ENCODE results near the gene PLCB1. TPM values are rescaled to one million over a fixed set of nuclear protein-coding genes. Genes with fewer than 3 reads are reported as not detected.

Gene PLCB1
- total RNA-seq, 1 donor from 2014 or later, result 10.7 TPM

GRCh38 chr20:8578161-8578865, 446.2 kb downstream of the PLCB1 start:
- FAIRE-seq (no peak), DNase-seq (ENCODE audit: low read depth) (no peak)
- H3K9me3 ChIP-seq (ENCODE audit: insufficient read depth, low read depth, low read length), result no peaks in the 10 kb centered on the region
- H3K4me1 ChIP-seq (ENCODE audit: insufficient read depth, low read length), result no peaks in the 10 kb centered on the region
- Mint-ChIP-seq H3K27me3 (ENCODE audit: low read depth, unreplicated experiment) (no peaks in the 10 kb centered on the region), H3K9me3 (ENCODE audit: unreplicated experiment) (no peaks in the 10 kb centered on the region), H3K27ac (ENCODE audit: unreplicated experiment) (no peak overlapping the region), H3K4me3 (ENCODE audit: unreplicated experiment) (no peak overlapping the region), H3K4me1 (ENCODE audit: low read depth, unreplicated experiment) (peaks cover 3% of the 10 kb centered on the region), H3K36me3 (ENCODE audit: low read depth, unreplicated experiment) (no peaks in the 10 kb centered on the region)
- H2AFZ ChIP-seq (ENCODE audit: low read depth, low read length), result no peak overlapping the region
- no peaks in the 10 kb centered on the region for H4K20me1 ChIP-seq (ENCODE audit: insufficient read depth, low read length)
- H3K4me3 ChIP-seq (ENCODE audit: insufficient read depth, low read depth, low read length), result no peak overlapping the region
- no peak overlapping the region for H3K4me2 ChIP-seq (ENCODE audit: low read length)
- no peaks in the 10 kb centered on the region for H3K36me3 ChIP-seq (ENCODE audit: insufficient read depth, low read length)
- H3K79me2 ChIP-seq (ENCODE audit: insufficient read depth, low read length), result no peaks in the 10 kb centered on the region
- H3K9ac ChIP-seq (ENCODE audit: low read length), result no peak overlapping the region
- TF ChIP-seq EZH2 (IDR thresholded peaks at IDR 0.05; ENCODE audit: insufficient read depth, low read length) (no peak), CTCF (IDR thresholded peaks at IDR 0.05; ENCODE audit: insufficient read depth, low read depth, low read length) (no peak)
- no peak overlapping the region for H3K27ac ChIP-seq (ENCODE audit: low read depth, low read length)
- no peaks in the 10 kb centered on the region for H3K27me3 ChIP-seq (ENCODE audit: insufficient read depth, low read length)

GRCh38 chr20:8579035-8579434, 447.0 kb downstream of the PLCB1 start:
- H3K4me1 ChIP-seq (ENCODE audit: insufficient read depth, low read length), result no peaks in the 10 kb centered on the region
- no peak overlapping the region for H3K4me3 ChIP-seq (ENCODE audit: insufficient read depth, low read depth, low read length)
- DNase-seq (ENCODE audit: low read depth) (no peak), FAIRE-seq (no peak)
- TF ChIP-seq EZH2 (IDR thresholded peaks at IDR 0.05; ENCODE audit: insufficient read depth, low read length) (no peak), CTCF (IDR thresholded peaks at IDR 0.05; ENCODE audit: insufficient read depth, low read depth, low read length) (no peak)
- H3K79me2 ChIP-seq (ENCODE audit: insufficient read depth, low read length), result no peaks in the 10 kb centered on the region
- no peak overlapping the region for H2AFZ ChIP-seq (ENCODE audit: low read depth, low read length)
- no peak overlapping the region for H3K4me3 Mint-ChIP-seq (ENCODE audit: unreplicated experiment)
- no peak overlapping the region for H3K27ac Mint-ChIP-seq (ENCODE audit: unreplicated experiment)
- H3K36me3 Mint-ChIP-seq (ENCODE audit: low read depth, unreplicated experiment), result no peaks in the 10 kb centered on the region
- peaks cover 9% of the 10 kb centered on the region for H3K4me1 Mint-ChIP-seq (ENCODE audit: low read depth, unreplicated experiment)
- no peaks in the 10 kb centered on the region for H3K27me3 Mint-ChIP-seq (ENCODE audit: low read depth, unreplicated experiment)
- no peak overlapping the region for H3K27ac ChIP-seq (ENCODE audit: low read depth, low read length)
- H3K9me3 Mint-ChIP-seq (ENCODE audit: unreplicated experiment), result no peaks in the 10 kb centered on the region
- no peak overlapping the region for H3K4me2 ChIP-seq (ENCODE audit: low read length)
- no peak overlapping the region for H3K9ac ChIP-seq (ENCODE audit: low read length)
- H3K9me3 ChIP-seq (ENCODE audit: insufficient read depth, low read depth, low read length), result no peaks in the 10 kb centered on the region
- H4K20me1 ChIP-seq (ENCODE audit: insufficient read depth, low read length), result no peaks in the 10 kb centered on the region
- no peaks in the 10 kb centered on the region for H3K27me3 ChIP-seq (ENCODE audit: insufficient read depth, low read length)
- H3K36me3 ChIP-seq (ENCODE audit: insufficient read depth, low read length), result no peaks in the 10 kb centered on the region

- Histone ChIP-seq H4K20me1 (ENCODE audit: insufficient read depth, low read length) (no peaks in the 10 kb centered on the region), H3K27ac (ENCODE audit: low read depth, low read length) (no peak overlapping the region)
- no peaks in the 10 kb centered on the region for H3K36me3 Mint-ChIP-seq (ENCODE audit: low read depth, unreplicated experiment)
These were observed 449.5 kb downstream of the PLCB1 start for GRCh38 chr20:8581446-8582183.

More at GRCh38 chr20:8581446-8582183, 449.5 kb downstream of the PLCB1 start:
- Mint-ChIP-seq H3K27ac (ENCODE audit: unreplicated experiment) (no peak overlapping the region), H3K9me3 (ENCODE audit: unreplicated experiment) (no peaks in the 10 kb centered on the region), H3K27me3 (ENCODE audit: low read depth, unreplicated experiment) (no peaks in the 10 kb centered on the region), H3K4me3 (ENCODE audit: unreplicated experiment) (no peak overlapping the region), H3K4me1 (ENCODE audit: low read depth, unreplicated experiment) (peaks cover 9% of the 10 kb centered on the region)
- Histone ChIP-seq H3K27me3 (ENCODE audit: insufficient read depth, low read length) (no peaks in the 10 kb centered on the region), H3K36me3 (ENCODE audit: insufficient read depth, low read length) (no peaks in the 10 kb centered on the region), H3K9me3 (ENCODE audit: insufficient read depth, low read depth, low read length) (no peaks in the 10 kb centered on the region), H3K9ac (ENCODE audit: low read length) (no peak overlapping the region), H3K4me3 (ENCODE audit: insufficient read depth, low read depth, low read length) (no peak overlapping the region), H3K4me2 (ENCODE audit: low read length) (no peak overlapping the region), H3K4me1 (ENCODE audit: insufficient read depth, low read length) (no peaks in the 10 kb centered on the region), H2AFZ (ENCODE audit: low read depth, low read length) (no peak overlapping the region), H3K79me2 (ENCODE audit: insufficient read depth, low read length) (no peaks in the 10 kb centered on the region)
- FAIRE-seq, result no peak
- no peak for DNase-seq (ENCODE audit: low read depth)
- TF ChIP-seq CTCF (IDR thresholded peaks at IDR 0.05; ENCODE audit: insufficient read depth, low read depth, low read length), result no peak
- no peak for TF ChIP-seq EZH2 (IDR thresholded peaks at IDR 0.05; ENCODE audit: insufficient read depth, low read length)

Measured in astrocyte (in vitro differentiated cells and primary cell).